SK-N-SH treated with all-trans-retinoic acid at 6 μM for 48 hours (cell line): Measurements from ENCODE around the gene PCIF1.

ENCODE experiments used
- ARNTL ChIP-seq: fragments of 450-650 bp; formaldehyde crosslinking; IDR thresholded peaks from 2 replicates; pipeline ENCODE4 v1.5.0; 2020; ENCODE audit warnings: low read depth, mild to moderate bottlenecking, moderate library complexity, borderline replicate concordance
- GLIS3 ChIP-seq: fragments of 250-450 bp; sonication (Bioruptor Pico); IDR thresholded peaks from 2 replicates; pipeline ENCODE4 v1.5.0; 2020; ENCODE audit warnings: mild to moderate bottlenecking, moderate library complexity
- ISL1 ChIP-seq: fragments of 250-450 bp; sonication (Bioruptor Pico); IDR thresholded peaks from 2 replicates; pipeline ENCODE4 v2.1.2; 2022; ENCODE audit warnings: mild to moderate bottlenecking, moderate library complexity
- OSR1 ChIP-seq: fragments of 250-450 bp; sonication (Bioruptor Pico); IDR thresholded peaks from 2 replicates; pipeline ENCODE4 v1.8.0; 2022; ENCODE audit warnings: moderate library complexity, mild to moderate bottlenecking, inconsistent platforms
- PATZ1 ChIP-seq: fragments of 250-450 bp; sonication (Bioruptor Pico); IDR thresholded peaks from 2 replicates; pipeline ENCODE4 v1.8.0; 2020; ENCODE audit warnings: mild to moderate bottlenecking, moderate library complexity, borderline replicate concordance
- PPARA ChIP-seq: fragments of 250-450 bp; sonication (Bioruptor Pico); IDR thresholded peaks from 2 replicates; pipeline ENCODE4 v1.5.0; 2020; ENCODE audit warnings: mild to moderate bottlenecking, borderline replicate concordance
- SNAI2 ChIP-seq: fragments of 250-450 bp; sonication (Bioruptor Pico); IDR thresholded peaks from 2 replicates; pipeline ENCODE4 v1.5.0; 2020; ENCODE audit warnings: mild to moderate bottlenecking, moderate library complexity
- TOX ChIP-seq: fragments of 250-450 bp; sonication (Bioruptor Pico); IDR thresholded peaks from 2 replicates; pipeline ENCODE4 v1.8.0; 2021; ENCODE audit warnings: mild to moderate bottlenecking, moderate library complexity, borderline replicate concordance
- TSHZ2 ChIP-seq: fragments of 250-450 bp; sonication (Bioruptor Pico); IDR thresholded peaks from 2 replicates; pipeline ENCODE4 v1.5.0; 2020; ENCODE audit warnings: mild to moderate bottlenecking, moderate library complexity
- ZFP30 ChIP-seq: fragments of 450-650 bp; formaldehyde crosslinking; IDR thresholded peaks from 2 replicates; pipeline ENCODE4 v1.5.0; 2022; ENCODE audit warnings: mild to moderate bottlenecking, moderate library complexity
- ZNF565 ChIP-seq: fragments of 450-650 bp; formaldehyde crosslinking; conservative IDR thresholded peaks from 2 replicates; pipeline ENCODE4 v1.5.0; 2020; ENCODE audit warnings: low read depth, mild to moderate bottlenecking, moderate library complexity
- ZNF70 ChIP-seq: fragments of 450-650 bp; formaldehyde crosslinking; IDR thresholded peaks from 2 replicates; pipeline ENCODE4 v1.5.0; 2020; ENCODE audit warnings: mild to moderate bottlenecking, moderate library complexity
- ZNF8 ChIP-seq: fragments of 450-650 bp; formaldehyde crosslinking; IDR thresholded peaks from 2 replicates; pipeline ENCODE4 v1.5.0; 2020; ENCODE audit warnings: mild to moderate bottlenecking, moderate library complexity

- TF ChIP-seq GLIS3 (CRISPR knock-in tag) (no peak), ARNTL (CRISPR knock-in tag) (no peak), OSR1 (CRISPR knock-in tag) (no peak), TSHZ2 (CRISPR knock-in tag) (no peak), SNAI2 (CRISPR knock-in tag) (no peak), PATZ1 (no peak), ZNF70 (no peak), PPARA (CRISPR knock-in tag) (no peak), ZFP30 (no peak), ZNF565 (CRISPR knock-in tag) (no peak), TOX (CRISPR knock-in tag) (no peak), ISL1 (no peak), ZNF8 (no peak)
Observed at GRCh38 chr20:45969712-45970634, 35.5 kb downstream of the PCIF1 start.
